ENCODE data around the gene DGUOK. TPM values are rescaled to one million over a fixed set of nuclear protein-coding genes. Genes with fewer than 3 reads are reported as not detected.

Gene DGUOK
- polyA plus RNA-seq, 1 donor from 2014 or later = 168 TPM

- Histone ChIP-seq H3K9me3 (ENCODE audit: low read length) (no peaks in the 10 kb centered on the region), H3K27me3 (ENCODE audit: insufficient read depth, low read depth, low read length) (peaks cover 39% of the 10 kb centered on the region), H2AFZ (ENCODE audit: low read depth, low read length) (no peak within 1 kb of the TSS), H3K36me3 (ENCODE audit: insufficient read depth, low read length) (no peaks in the 10 kb centered on the region), H3K27ac (ENCODE audit: low read length) (peak within 1 kb of the TSS; percentile 42), H3K79me2 (replicated peaks; ENCODE audit: insufficient read depth, low read length) (peaks cover 40% of the 10 kb centered on the region), H3K4me2 (ENCODE audit: low read length) (peak within 1 kb of the TSS; percentile 97), H3K9ac (ENCODE audit: low read length) (peak within 1 kb of the TSS; percentile 87), H3K9me2 (ENCODE audit: insufficient read depth, low read length) (no peaks in the 10 kb centered on the region), H3K4me3 (ENCODE audit: low read length) (peak within 1 kb of the TSS; percentile 90), H3F3A (ENCODE audit: insufficient read depth, low read length, poor library complexity, severe bottlenecking) (no peaks in the 10 kb centered on the region), H4K20me1 (ENCODE audit: insufficient read depth) (no peaks in the 10 kb centered on the region)
- TF ChIP-seq SMC3 (conservative IDR thresholded peaks at IDR 0.05; ENCODE audit: poor library complexity) (no peak), MXI1 (conservative IDR thresholded peaks at IDR 0.05; ENCODE audit: poor library complexity, severe bottlenecking) (peak; percentile 87)
Measured at GRCh38 chr2:73984203-73984921, 57.7 kb downstream of the DGUOK start, which contains the start of gene TET3. TSS of gene TET3 (plus strand) at chr2:73984910. CDS start at chr2:73986404, 1,494 bp downstream.

- Histone ChIP-seq H3K9ac (ENCODE audit: low read length) (peak overlapping the region; percentile 87), H3K9me3 (ENCODE audit: low read length) (no peaks in the 10 kb centered on the region), H4K20me1 (ENCODE audit: insufficient read depth) (no peaks in the 10 kb centered on the region), H3K9me2 (ENCODE audit: insufficient read depth, low read length) (no peaks in the 10 kb centered on the region), H3F3A (ENCODE audit: insufficient read depth, low read length, poor library complexity, severe bottlenecking) (no peaks in the 10 kb centered on the region), H3K36me3 (ENCODE audit: insufficient read depth, low read length) (no peaks in the 10 kb centered on the region), H3K79me2 (replicated peaks; ENCODE audit: insufficient read depth, low read length) (peaks cover 45% of the 10 kb centered on the region), H3K4me2 (ENCODE audit: low read length) (no peak overlapping the region), H3K27me3 (ENCODE audit: insufficient read depth, low read depth, low read length) (peaks cover 34% of the 10 kb centered on the region), H3K4me3 (ENCODE audit: low read length) (no peak overlapping the region), H2AFZ (ENCODE audit: low read depth, low read length) (no peak overlapping the region), H3K27ac (ENCODE audit: low read length) (no peak overlapping the region)
- TF ChIP-seq MXI1 (conservative IDR thresholded peaks at IDR 0.05; ENCODE audit: poor library complexity, severe bottlenecking) (peak; percentile 4), EZH2 (IDR thresholded peaks at IDR 0.05; ENCODE audit: borderline replicate concordance, insufficient read depth, low read length, poor library complexity, severe bottlenecking) (no peak), EP300 (conservative IDR thresholded peaks at IDR 0.05; ENCODE audit: poor library complexity, severe bottlenecking) (no peak), POLR2AphosphoS5 (IDR thresholded peaks at IDR 0.05) (peak; percentile 78)
- TF ChIP-seq, protein P1, sequence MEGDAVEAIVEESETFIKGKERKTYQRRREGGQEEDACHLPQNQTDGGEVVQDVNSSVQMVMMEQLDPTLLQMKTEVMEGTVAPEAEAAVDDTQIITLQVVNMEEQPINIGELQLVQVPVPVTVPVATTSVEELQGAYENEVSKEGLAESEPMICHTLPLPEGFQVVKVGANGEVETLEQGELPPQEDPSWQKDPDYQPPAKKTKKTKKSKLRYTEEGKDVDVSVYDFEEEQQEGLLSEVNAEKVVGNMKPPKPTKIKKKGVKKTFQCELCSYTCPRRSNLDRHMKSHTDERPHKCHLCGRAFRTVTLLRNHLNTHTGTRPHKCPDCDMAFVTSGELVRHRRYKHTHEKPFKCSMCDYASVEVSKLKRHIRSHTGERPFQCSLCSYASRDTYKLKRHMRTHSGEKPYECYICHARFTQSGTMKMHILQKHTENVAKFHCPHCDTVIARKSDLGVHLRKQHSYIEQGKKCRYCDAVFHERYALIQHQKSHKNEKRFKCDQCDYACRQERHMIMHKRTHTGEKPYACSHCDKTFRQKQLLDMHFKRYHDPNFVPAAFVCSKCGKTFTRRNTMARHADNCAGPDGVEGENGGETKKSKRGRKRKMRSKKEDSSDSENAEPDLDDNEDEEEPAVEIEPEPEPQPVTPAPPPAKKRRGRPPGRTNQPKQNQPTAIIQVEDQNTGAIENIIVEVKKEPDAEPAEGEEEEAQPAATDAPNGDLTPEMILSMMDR (IDR thresholded peaks at IDR 0.05; ENCODE audit: poor library complexity, severe bottlenecking) = no peak
- TF ChIP-seq, protein P2, sequence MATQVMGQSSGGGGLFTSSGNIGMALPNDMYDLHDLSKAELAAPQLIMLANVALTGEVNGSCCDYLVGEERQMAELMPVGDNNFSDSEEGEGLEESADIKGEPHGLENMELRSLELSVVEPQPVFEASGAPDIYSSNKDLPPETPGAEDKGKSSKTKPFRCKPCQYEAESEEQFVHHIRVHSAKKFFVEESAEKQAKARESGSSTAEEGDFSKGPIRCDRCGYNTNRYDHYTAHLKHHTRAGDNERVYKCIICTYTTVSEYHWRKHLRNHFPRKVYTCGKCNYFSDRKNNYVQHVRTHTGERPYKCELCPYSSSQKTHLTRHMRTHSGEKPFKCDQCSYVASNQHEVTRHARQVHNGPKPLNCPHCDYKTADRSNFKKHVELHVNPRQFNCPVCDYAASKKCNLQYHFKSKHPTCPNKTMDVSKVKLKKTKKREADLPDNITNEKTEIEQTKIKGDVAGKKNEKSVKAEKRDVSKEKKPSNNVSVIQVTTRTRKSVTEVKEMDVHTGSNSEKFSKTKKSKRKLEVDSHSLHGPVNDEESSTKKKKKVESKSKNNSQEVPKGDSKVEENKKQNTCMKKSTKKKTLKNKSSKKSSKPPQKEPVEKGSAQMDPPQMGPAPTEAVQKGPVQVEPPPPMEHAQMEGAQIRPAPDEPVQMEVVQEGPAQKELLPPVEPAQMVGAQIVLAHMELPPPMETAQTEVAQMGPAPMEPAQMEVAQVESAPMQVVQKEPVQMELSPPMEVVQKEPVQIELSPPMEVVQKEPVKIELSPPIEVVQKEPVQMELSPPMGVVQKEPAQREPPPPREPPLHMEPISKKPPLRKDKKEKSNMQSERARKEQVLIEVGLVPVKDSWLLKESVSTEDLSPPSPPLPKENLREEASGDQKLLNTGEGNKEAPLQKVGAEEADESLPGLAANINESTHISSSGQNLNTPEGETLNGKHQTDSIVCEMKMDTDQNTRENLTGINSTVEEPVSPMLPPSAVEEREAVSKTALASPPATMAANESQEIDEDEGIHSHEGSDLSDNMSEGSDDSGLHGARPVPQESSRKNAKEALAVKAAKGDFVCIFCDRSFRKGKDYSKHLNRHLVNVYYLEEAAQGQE (IDR thresholded peaks at IDR 0.05; ENCODE audit: borderline replicate concordance) = peak; percentile 35
Measured at GRCh38 chr2:73984922-73985307, 58.2 kb downstream of the DGUOK start.

Data from neural cell (in vitro differentiated cells).